HEK293 (cell line): ENCODE measurements around the gene SEC22C.

Source experiments
- CTCF ChIA-PET: fragments of 350-600 bp; formaldehyde crosslinking; extraction: SDS; loops from one replicate; lab custom pipeline; 2021; ENCODE audit warnings: antibody characterized with exemption; lab: Yijun Ruan, JAX
- POLR2A ChIA-PET: fragments of 300-600 bp; formaldehyde crosslinking; extraction: SDS; loops from one replicate; lab custom pipeline; 2020; ENCODE audit warnings: antibody characterized with exemption, inconsistent platforms; lab: Yijun Ruan, JAX
- H3K27ac ChIP-seq: fragments of 200-500 bp; sonication (Bioruptor generic); 2 replicates; pipeline ENCODE4 v1.5.1; 2014; ENCODE audit warnings: low read depth, low read length, control low read depth, inconsistent platforms; ENCODE audit errors: extremely low read depth
- H3K36me3 ChIP-seq, 2 experiments: fragments of 200-500 bp in 1 of 2; sonication (Bioruptor generic) in 1 of 2; 1 replicate in 1 of 2; 2 replicates in 1 of 2; pipeline ENCODE4 v1.5.1; 2014 to 2017; ENCODE audit warnings: inconsistent platforms in 2 of 2, low read length in 2 of 2; ENCODE audit not compliant: control insufficient read depth in 2 of 2, insufficient read depth in 1 of 2
- H3K4me1 ChIP-seq: fragments of 200-500 bp; sonication (Bioruptor generic); 2 replicates; pipeline ENCODE4 v1.5.1; 2014; ENCODE audit warnings: mild to moderate bottlenecking, low read length, inconsistent platforms; ENCODE audit not compliant: control insufficient read depth, insufficient read depth
- H3K4me3 ChIP-seq: 2 replicates; pipeline ENCODE4 v1.5.1; 2011; ENCODE audit warnings: low read depth, mild to moderate bottlenecking, control low read depth, low read length, moderate library complexity
- H3K9me3 ChIP-seq: fragments of 200-500 bp; sonication (Bioruptor generic); 2 replicates; pipeline ENCODE4 v1.5.1; 2014; ENCODE audit warnings: low read depth, low read length, inconsistent platforms; ENCODE audit not compliant: control insufficient read depth, insufficient read depth
- EGR2 ChIP-seq: fragments of 450-650 bp; formaldehyde crosslinking; IDR thresholded peaks from 2 replicates; pipeline ENCODE4 v1.5.1; 2016; ENCODE audit warnings: low read depth, missing biosample characterization, missing genetic modification characterization
- GLI2 ChIP-seq: fragments of 450-650 bp; formaldehyde crosslinking; IDR thresholded peaks from 2 replicates; pipeline ENCODE4; 2017; ENCODE audit warnings: missing biosample characterization, missing genetic modification characterization, low read depth, borderline replicate concordance
- IKZF3 ChIP-seq: fragments of 450-650 bp; IDR thresholded peaks from 2 replicates; pipeline ENCODE4 v1.5.0; 2018; ENCODE audit warnings: missing biosample characterization, mild to moderate bottlenecking, missing genetic modification characterization, moderate library complexity
- KLF17 ChIP-seq: fragments of 450-650 bp; formaldehyde crosslinking; IDR thresholded peaks from 2 replicates; pipeline ENCODE4 v1.5.1; 2016; ENCODE audit warnings: missing biosample characterization, missing genetic modification characterization
- KLF7 ChIP-seq: fragments of 450-650 bp; formaldehyde crosslinking; IDR thresholded peaks from 2 replicates; pipeline ENCODE4 v1.5.1; 2016; ENCODE audit warnings: missing biosample characterization, missing genetic modification characterization, borderline replicate concordance
- MZF1 ChIP-seq: fragments of 450-650 bp; formaldehyde crosslinking; IDR thresholded peaks from 2 replicates; pipeline ENCODE4 v1.5.1; 2017; ENCODE audit warnings: missing biosample characterization, missing genetic modification characterization, borderline replicate concordance
- SCRT2 ChIP-seq: fragments of 450-650 bp; formaldehyde crosslinking; IDR thresholded peaks from 2 replicates; pipeline ENCODE4 v1.5.1; 2016; ENCODE audit warnings: missing biosample characterization, missing genetic modification characterization
- TRIM28 ChIP-seq: IDR thresholded peaks from 2 replicates; pipeline ENCODE4 v1.6.1; 2011; ENCODE audit warnings: low read length, control low read depth, borderline replicate concordance
- WT1 ChIP-seq: fragments of 450-650 bp; formaldehyde crosslinking; IDR thresholded peaks from 2 replicates; pipeline ENCODE4 v1.5.1; 2016; ENCODE audit warnings: missing biosample characterization, missing genetic modification characterization
- ZNF10 ChIP-seq: fragments of 450-650 bp; formaldehyde crosslinking; IDR thresholded peaks from 2 replicates; pipeline ENCODE4 v1.5.1; 2017; ENCODE audit warnings: missing biosample characterization, missing genetic modification characterization
- ZNF138 ChIP-seq: fragments of 450-650 bp; formaldehyde crosslinking; IDR thresholded peaks from 2 replicates; pipeline ENCODE4 v1.5.1; 2016; ENCODE audit warnings: missing biosample characterization, missing genetic modification characterization, borderline replicate concordance
- ZNF146 ChIP-seq: fragments of 450-650 bp; formaldehyde crosslinking; IDR thresholded peaks from 2 replicates; pipeline ENCODE4 v1.5.1; 2016; ENCODE audit warnings: missing biosample characterization, missing genetic modification characterization
- ZNF148 ChIP-seq: fragments of 450-650 bp; formaldehyde crosslinking; IDR thresholded peaks from 2 replicates; pipeline ENCODE4 v1.5.0; 2017; ENCODE audit warnings: missing biosample characterization, missing genetic modification characterization, borderline replicate concordance
- ZNF184 ChIP-seq: fragments of 450-650 bp; IDR thresholded peaks from 2 replicates; pipeline ENCODE4 v1.5.1; 2018; ENCODE audit warnings: missing biosample characterization, mild to moderate bottlenecking, missing genetic modification characterization
- ZNF248 ChIP-seq: fragments of 450-650 bp; formaldehyde crosslinking; IDR thresholded peaks from 2 replicates; pipeline ENCODE4 v1.5.1; 2017; ENCODE audit warnings: missing biosample characterization, missing genetic modification characterization
- ZNF311 ChIP-seq: fragments of 450-650 bp; formaldehyde crosslinking; IDR thresholded peaks from 2 replicates; pipeline ENCODE4 v1.5.1; 2017; ENCODE audit warnings: missing biosample characterization, missing genetic modification characterization, borderline replicate concordance
- ZNF501 ChIP-seq: fragments of 450-650 bp; formaldehyde crosslinking; IDR thresholded peaks from 2 replicates; pipeline ENCODE4 v1.5.1; 2016; ENCODE audit warnings: missing biosample characterization, missing genetic modification characterization
- ZNF521 ChIP-seq: fragments of 450-650 bp; formaldehyde crosslinking; IDR thresholded peaks from 2 replicates; pipeline ENCODE4 v1.5.1; 2017; ENCODE audit warnings: missing biosample characterization, mild to moderate bottlenecking, missing genetic modification characterization
- ZNF585B ChIP-seq: fragments of 450-650 bp; formaldehyde crosslinking; IDR thresholded peaks from 2 replicates; pipeline ENCODE4 v1.5.1; 2016; ENCODE audit warnings: missing biosample characterization, missing genetic modification characterization
- ZNF600 ChIP-seq: fragments of 450-650 bp; formaldehyde crosslinking; IDR thresholded peaks from 2 replicates; pipeline ENCODE4 v1.5.1; 2016; ENCODE audit warnings: missing biosample characterization, missing genetic modification characterization
- ZNF670 ChIP-seq: fragments of 450-650 bp; formaldehyde crosslinking; IDR thresholded peaks from 2 replicates; pipeline ENCODE4 v1.5.1; 2016; ENCODE audit warnings: missing biosample characterization, missing genetic modification characterization, low read depth
- ZNF785 ChIP-seq: fragments of 450-650 bp; formaldehyde crosslinking; IDR thresholded peaks from 2 replicates; pipeline ENCODE4 v1.5.1; 2016; ENCODE audit warnings: missing biosample characterization, missing genetic modification characterization
- ZNF830 ChIP-seq: fragments of 450-650 bp; IDR thresholded peaks from 2 replicates; pipeline ENCODE4 v1.5.0; 2018; ENCODE audit warnings: missing biosample characterization, missing genetic modification characterization, low read depth, mild to moderate bottlenecking, moderate library complexity
- TF ChIP-seq, protein P1 (sequence below): fragments of 450-650 bp; formaldehyde crosslinking; IDR thresholded peaks from 2 replicates; pipeline ENCODE4 v1.5.1; 2016; ENCODE audit warnings: missing biosample characterization, missing genetic modification characterization, borderline replicate concordance

SEC22C gene

GRCh38 chr3:42537350-42537749 is 44.4 kb downstream of the SEC22C start:
- Histone ChIP-seq H3K36me3 (no peaks in the 10 kb centered on the region), H3K4me1 (no peaks in the 10 kb centered on the region), H3K9me3 (no peaks in the 10 kb centered on the region), H3K4me3 (no peak overlapping the region), H3K27ac (no peak overlapping the region)
- POLR2A ChIA-PET, result no interaction called here
- TF ChIP-seq MZF1 (tag by site-specific recombination) (no peak), KLF17 (tag by site-specific recombination) (no peak), IKZF3 (tag by site-specific recombination) (no peak), ZNF585B (tag by site-specific recombination) (no peak), ZNF311 (tag by site-specific recombination) (no peak), ZNF248 (no peak), ZNF600 (tag by site-specific recombination) (no peak), ZNF501 (tag by site-specific recombination) (no peak), ZNF521 (no peak), ZNF830 (tag by site-specific recombination) (no peak), ZNF146 (no peak), ZNF670 (tag by site-specific recombination) (no peak), TRIM28 (no peak), ZNF184 (no peak)
- CTCF ChIA-PET, result interaction anchor here (0.6 to 4.1 kb wide), 5 partner anchors 10 to 290 kb away, joined by 3 to 27 read pairs (median 5); no protein-coding TSS in a partner anchor

DNA sequence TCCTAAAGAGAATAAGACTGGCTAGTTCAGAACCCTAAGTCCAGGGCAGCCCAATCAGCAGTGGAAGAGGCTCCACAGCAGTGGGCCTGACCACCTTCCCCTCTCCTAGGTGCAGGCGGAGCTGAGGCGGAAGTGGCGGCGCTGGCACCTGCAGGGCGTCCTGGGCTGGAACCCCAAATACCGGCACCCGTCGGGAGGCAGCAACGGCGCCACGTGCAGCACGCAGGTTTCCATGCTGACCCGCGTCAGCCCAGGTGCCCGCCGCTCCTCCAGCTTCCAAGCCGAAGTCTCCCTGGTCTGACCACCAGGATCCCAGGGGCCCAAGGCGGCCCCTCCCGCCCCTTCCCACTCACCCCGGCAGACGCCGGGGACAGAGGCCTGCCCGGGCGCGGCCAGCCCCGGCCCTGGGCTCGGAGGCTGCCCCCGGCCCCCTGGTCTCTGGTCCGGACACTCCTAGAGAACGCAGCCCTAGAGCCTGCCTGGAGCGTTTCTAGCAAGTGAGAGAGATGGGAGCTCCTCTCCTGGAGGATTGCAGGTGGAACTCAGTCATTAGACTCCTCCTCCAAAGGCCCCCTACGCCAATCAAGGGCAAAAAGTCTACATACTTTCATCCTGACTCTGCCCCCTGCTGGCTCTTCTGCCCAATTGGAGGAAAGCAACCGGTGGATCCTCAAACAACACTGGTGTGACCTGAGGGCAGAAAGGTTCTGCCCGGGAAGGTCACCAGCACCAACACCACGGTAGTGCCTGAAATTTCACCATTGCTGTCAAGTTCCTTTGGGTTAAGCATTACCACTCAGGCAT is 45.6 kb downstream of the SEC22C start:
- Histone ChIP-seq H3K9me3 (no peaks in the 10 kb centered on the region), H3K4me1 (no peaks in the 10 kb centered on the region), H3K36me3 (no peaks in the 10 kb centered on the region)
- CTCF ChIA-PET, result interaction anchor here (0.6 to 4.1 kb wide), 9 partner anchors 11 to 1209 kb away, joined by 3 to 27 read pairs (median 4); no protein-coding TSS in a partner anchor
- TF ChIP-seq GLI2 (tag by site-specific recombination), result no peak
- TF ChIP-seq KLF7 (tag by site-specific recombination), result no peak
- no peak for TF ChIP-seq ZNF785 (tag by site-specific recombination)
- TF ChIP-seq WT1 (tag by site-specific recombination), result no peak
- TF ChIP-seq SCRT2 (tag by site-specific recombination), result peak; percentile 54; the same call in 1 of the 2 replicates
- TF ChIP-seq, all 188 proteins: peak for 1
- Histone ChIP-seq H3K27ac (no peak overlapping the region), H3K4me3 (no peak overlapping the region)
- POLR2A ChIA-PET, result no interaction called here

- H3K4me3 ChIP-seq, result no peak overlapping the region
- H3K36me3 ChIP-seq, result no peaks in the 10 kb centered on the region
- H3K9me3 ChIP-seq, result no peaks in the 10 kb centered on the region
- no peaks in the 10 kb centered on the region for H3K4me1 ChIP-seq
- ChIA-PET POLR2A (no interaction called here), CTCF (interaction anchor here (0.6 to 1.1 kb wide), 3 partner anchors 11 to 303 kb away, joined by 3 to 4 read pairs (median 3); no protein-coding TSS in a partner anchor)
- H3K27ac ChIP-seq, result no peak overlapping the region
- TF ChIP-seq, protein P1, sequence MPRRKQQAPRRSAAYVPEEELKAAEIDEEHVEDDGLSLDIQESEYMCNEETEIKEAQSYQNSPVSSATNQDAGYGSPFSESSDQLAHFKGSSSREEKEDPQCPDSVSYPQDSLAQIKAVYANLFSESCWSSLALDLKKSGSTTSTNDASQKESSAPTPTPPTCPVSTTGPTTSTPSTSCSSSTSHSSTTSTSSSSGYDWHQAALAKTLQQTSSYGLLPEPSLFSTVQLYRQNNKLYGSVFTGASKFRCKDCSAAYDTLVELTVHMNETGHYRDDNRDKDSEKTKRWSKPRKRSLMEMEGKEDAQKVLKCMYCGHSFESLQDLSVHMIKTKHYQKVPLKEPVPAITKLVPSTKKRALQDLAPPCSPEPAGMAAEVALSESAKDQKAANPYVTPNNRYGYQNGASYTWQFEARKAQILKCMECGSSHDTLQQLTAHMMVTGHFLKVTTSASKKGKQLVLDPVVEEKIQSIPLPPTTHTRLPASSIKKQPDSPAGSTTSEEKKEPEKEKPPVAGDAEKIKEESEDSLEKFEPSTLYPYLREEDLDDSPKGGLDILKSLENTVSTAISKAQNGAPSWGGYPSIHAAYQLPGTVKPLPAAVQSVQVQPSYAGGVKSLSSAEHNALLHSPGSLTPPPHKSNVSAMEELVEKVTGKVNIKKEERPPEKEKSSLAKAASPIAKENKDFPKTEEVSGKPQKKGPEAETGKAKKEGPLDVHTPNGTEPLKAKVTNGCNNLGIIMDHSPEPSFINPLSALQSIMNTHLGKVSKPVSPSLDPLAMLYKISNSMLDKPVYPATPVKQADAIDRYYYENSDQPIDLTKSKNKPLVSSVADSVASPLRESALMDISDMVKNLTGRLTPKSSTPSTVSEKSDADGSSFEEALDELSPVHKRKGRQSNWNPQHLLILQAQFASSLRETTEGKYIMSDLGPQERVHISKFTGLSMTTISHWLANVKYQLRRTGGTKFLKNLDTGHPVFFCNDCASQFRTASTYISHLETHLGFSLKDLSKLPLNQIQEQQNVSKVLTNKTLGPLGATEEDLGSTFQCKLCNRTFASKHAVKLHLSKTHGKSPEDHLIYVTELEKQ (tag by site-specific recombination), result no peak
- TF ChIP-seq ZNF148 (no peak), EGR2 (tag by site-specific recombination) (peak; percentile 88), ZNF10 (tag by site-specific recombination) (no peak), ZNF138 (tag by site-specific recombination) (no peak)
Measured at GRCh38 chr3:42533161-42533897, 48.4 kb downstream of the SEC22C start.
